GM15510 (cell line): ENCODE results near the gene HOXA9.

Source experiments
- POLR2A ChIP-seq: IDR thresholded peaks from 3 replicates; pipeline ENCODE4 v1.6.1; 2011; ENCODE audit warnings: borderline replicate concordance; ENCODE audit not compliant: insufficient read length; ENCODE audit errors: extremely low read depth

The HOXA9 gene

GRCh38 chr7:27169658-27170425, 4.5 kb upstream of the HOXA9 start:
- TF ChIP-seq POLR2A = no peak

GRCh38 chr7:27168265-27168947, 3.1 kb upstream of the HOXA9 start:
- no peak for TF ChIP-seq POLR2A

- TF ChIP-seq POLR2A = no peak
Measured at GRCh38 chr7:27167916-27168264, 2.6 kb upstream of the HOXA9 start.

GRCh38 chr7:27166531-27167505, 1.5 kb upstream of the HOXA9 start:
- TF ChIP-seq POLR2A = no peak

GRCh38 chr7:27165996-27166530, 726 bp upstream of the HOXA9 start:
- no peak for TF ChIP-seq POLR2A

- no peak for TF ChIP-seq POLR2A
Measured at GRCh38 chr7:27164367-27165088, 809 bp downstream of the HOXA9 start.

GRCh38 chr7:27164045-27164366, 1.3 kb downstream of the HOXA9 start:
- no peak for TF ChIP-seq POLR2A

- TF ChIP-seq POLR2A = no peak
Measured at GRCh38 chr7:27163288-27164044, 1.9 kb downstream of the HOXA9 start.

- no peak for TF ChIP-seq POLR2A
Measured at GRCh38 chr7:27162561-27163287, 2.6 kb downstream of the HOXA9 start.

- TF ChIP-seq POLR2A = no peak
Measured at GRCh38 chr7:27161721-27162560, 3.4 kb downstream of the HOXA9 start.

- no peak for TF ChIP-seq POLR2A
Measured at GRCh38 chr7:27161214-27161720, 4.1 kb downstream of the HOXA9 start.

- no peak for TF ChIP-seq POLR2A
Measured at GRCh38 chr7:27160546-27161213, 4.7 kb downstream of the HOXA9 start.

GRCh38 chr7:27160145-27160545, 5.2 kb downstream of the HOXA9 start:
- TF ChIP-seq POLR2A = no peak
